NB4 (cell line): ENCODE measurements around the gene MED19.
"Not testable (repeated sequence)": the region's sequence is repeated elsewhere in the genome, so short reads cannot be mapped to it uniquely, and the experiment has no call there.

Experiments used
- CTCF ChIP-seq: IDR thresholded peaks from one replicate; pipeline ENCODE4 v1.5.1; 2012; ENCODE audit warnings: low read depth, low read length
- MYC ChIP-seq: IDR thresholded peaks from 2 replicates; pipeline ENCODE4 v1.6.1; 2011; ENCODE audit warnings: low read depth, low read length
- POLR2A ChIP-seq: IDR thresholded peaks from 2 replicates; pipeline ENCODE4 v1.6.1; 2011; ENCODE audit warnings: mild to moderate bottlenecking; ENCODE audit not compliant: insufficient read length; ENCODE audit errors: extremely low read depth

- not testable (repeated sequence) for TF ChIP-seq CTCF, POLR2A, MYC
Measured at GRCh38 chr11:57705432-57705831, 6.6 kb downstream of the MED19 start.
